Fibroblast of villous mesenchyme (primary cell): ENCODE measurements around the gene GPD2. TPM values are rescaled to one million over a fixed set of nuclear protein-coding genes. Genes with fewer than 3 reads are reported as not detected.

Source experiments
- DNase-seq: peaks from one replicate; pipeline ENCODE4 v3.0.0-alpha.2; 2010; ENCODE audit warnings: low read depth
- H3K4me3 ChIP-seq: 2 replicates; pipeline ENCODE4 v1.5.1; 2011; ENCODE audit warnings: low read depth, mild to moderate bottlenecking, low read length
- CTCF ChIP-seq: IDR thresholded peaks from 2 replicates; pipeline ENCODE4 v1.5.1; 2012; ENCODE audit warnings: low read depth, mild to moderate bottlenecking, low read length; ENCODE audit not compliant: insufficient read depth
- total RNA-seq: library from RNA; depleted of rRNA; stranded (reverse); fragments of >200 nt; gene quantifications from 2 replicates; pipeline ENCODE4 v1.2.3, GENCODE V29; 2012

Gene GPD2
- total RNA-seq, 1 donor = 63.9 TPM

- TF ChIP-seq CTCF = no peak
- H3K4me3 ChIP-seq = peak overlapping the region; percentile 76
- no peak for DNase-seq
These were observed 822 bp upstream of the GPD2 start for GRCh38 chr2:156435396-156435717.

- H3K4me3 ChIP-seq = peak overlapping the region; percentile 76
- TF ChIP-seq CTCF = no peak
- DNase-seq = peak; percentile 45
These were observed 412 bp downstream of the GPD2 start for GRCh38 chr2:156436497-156437085.

- no peak for TF ChIP-seq CTCF
- DNase-seq = peak; percentile 77
- H3K4me3 ChIP-seq = peak overlapping the region; percentile 76
These were observed 1.2 kb downstream of the GPD2 start for GRCh38 chr2:156437272-156437930.

GRCh38 chr2:156437931-156438410 lies 1.8 kb downstream of the GPD2 start:
- TF ChIP-seq CTCF = no peak
- H3K4me3 ChIP-seq = no peak overlapping the region
- no peak for DNase-seq

- H3K4me3 ChIP-seq = no peak overlapping the region
- DNase-seq = no peak
- no peak for TF ChIP-seq CTCF
These were observed 6.9 kb downstream of the GPD2 start for GRCh38 chr2:156443089-156443488.

- no peak for TF ChIP-seq CTCF
- DNase-seq = peak; percentile 75
- H3K4me3 ChIP-seq = no peak overlapping the region
These were observed 9.4 kb downstream of the GPD2 start for GRCh38 chr2:156445296-156446220.
